GM12878 (cell line): ENCODE data around the gene WNT7A. TPM values are rescaled to one million over a fixed set of nuclear protein-coding genes. Genes with fewer than 3 reads are reported as not detected.

Experiments
- ATAC-seq: fragments of 200-7000 bp; cut with Tn5 transposase; 3 replicates; pipeline ENCODE4 v1.9.1; 2020; ENCODE audit warnings: mild to moderate bottlenecking, moderate library complexity
- BruUV-seq: library from RNA; stranded (reverse); fragments of 400-500 nt; replicated peaks from 2 replicates; lab custom pipeline; 2021; lab: Mats Ljungman, UMichigan
- CTCF ChIA-PET: fragments of 300-600 bp; sonication (Branson Sonifier 250); formaldehyde crosslinking; extraction: SDS; loops from one replicate; lab custom pipeline; 2021; ENCODE audit warnings: inconsistent platforms; lab: Yijun Ruan, JAX
- POLR2A ChIA-PET: fragments of 350-600 bp; formaldehyde crosslinking; extraction: SDS; loops from one replicate; lab custom pipeline; 2021; ENCODE audit warnings: inconsistent platforms; lab: Charles Lee
- RAD21 ChIA-PET: fragments of 300-600 bp; sonication (Branson Sonifier 250); formaldehyde crosslinking; loops from one replicate; lab custom pipeline; 2023; ENCODE audit warnings: antibody characterized with exemption; ENCODE audit not compliant: unreplicated experiment; lab: Charles Lee
- SMC1A ChIA-PET: fragments of 300-600 bp; sonication (Branson Sonifier 250); formaldehyde crosslinking; loops from one replicate; lab custom pipeline; 2023; ENCODE audit not compliant: unreplicated experiment, uncharacterized antibody; lab: Charles Lee
- DNase-seq: peaks from one replicate; pipeline ENCODE4 v3.0.0-alpha.2; 2011; ENCODE audit warnings: low read depth, low spot score
- FAIRE-seq: peaks from 3 replicates; lab custom pipeline; 2011; peaks lifted over from hg19 to GRCh38; lab: Jason Lieb, UNC
- H2AFZ ChIP-seq: 2 replicates; pipeline ENCODE4 v1.6.0; 2011; ENCODE audit warnings: low read depth, low read length, control low read depth; ENCODE audit not compliant: control insufficient read depth
- H3K27ac ChIP-seq: 2 replicates; pipeline ENCODE4 v1.5.1; 2011; ENCODE audit warnings: control low read depth; ENCODE audit not compliant: control insufficient read depth, insufficient read depth
- H3K27me3 ChIP-seq, 2 experiments: replicated peaks in 1 of 2; 2 replicates each; pipeline versions ENCODE4 v1.6.0 to v1.6.1; 2011; ENCODE audit warnings: low read length in 1 of 2; ENCODE audit not compliant: control insufficient read depth in 2 of 2, insufficient read depth in 2 of 2
- H3K36me3 ChIP-seq, 2 experiments: 2 replicates each; pipeline ENCODE4 v1.5.1; 2011; ENCODE audit warnings: low read length in 1 of 2; ENCODE audit not compliant: control insufficient read depth in 2 of 2, insufficient read depth in 2 of 2
- H3K4me1 ChIP-seq: 2 replicates; pipeline ENCODE4 v1.6.1; 2011; ENCODE audit warnings: mild to moderate bottlenecking, low read length, moderate library complexity, mixed read lengths; ENCODE audit not compliant: control insufficient read depth, insufficient read depth
- H3K4me2 ChIP-seq: 2 replicates; pipeline ENCODE4 v1.6.0; 2011; ENCODE audit warnings: control low read depth; ENCODE audit not compliant: control insufficient read depth, insufficient read depth
- H3K4me3 ChIP-seq: fragments of 200-600 bp; sonication (generic); 2 replicates; pipeline ENCODE4 v1.5.1; 2016
- H3K79me2 ChIP-seq: 2 replicates; pipeline ENCODE4 v1.6.0; 2011; ENCODE audit warnings: low read length; ENCODE audit not compliant: control insufficient read depth, insufficient read depth
- H3K9ac ChIP-seq: 2 replicates; pipeline ENCODE4 v1.8.0; 2011; ENCODE audit warnings: low read length, control low read depth, mixed read lengths; ENCODE audit not compliant: control insufficient read depth, insufficient read depth
- H3K9me3 ChIP-seq: replicated peaks from 3 replicates; pipeline ENCODE4 v1.5.1; 2011; ENCODE audit warnings: mild to moderate bottlenecking, low read length; ENCODE audit not compliant: control insufficient read depth, insufficient read depth
- H4K20me1 ChIP-seq: 2 replicates; pipeline ENCODE4 v1.6.0; 2011; ENCODE audit not compliant: control insufficient read depth, insufficient read depth
- ELK1 ChIP-seq: IDR thresholded peaks from 2 replicates; pipeline ENCODE4 v1.6.1; 2012; ENCODE audit warnings: low read depth, low read length, improper control_type of control experiment
- IRF3 ChIP-seq: fragments of 450-650 bp; IDR thresholded peaks from 2 replicates; pipeline ENCODE4 v1.6.1; 2014; ENCODE audit warnings: mild to moderate bottlenecking
- PML ChIP-seq: IDR thresholded peaks from 2 replicates; pipeline ENCODE4 v1.6.1; 2012; ENCODE audit warnings: low read length, inconsistent platforms
- RCOR1 ChIP-seq: conservative IDR thresholded peaks from 2 replicates; pipeline ENCODE4 v1.6.1; 2012; ENCODE audit warnings: low read depth, low read length, improper control_type of control experiment
- WGBS: methylation state at CpG from one replicate; pipeline ENCODE4 v1.1.6; 2016; ENCODE audit warnings: low lambda C conversion rate; ENCODE audit not compliant: insufficient replicate concordance, insufficient coverage; ENCODE audit errors: missing lambda C conversion rate; 5-methylcytosine and 5-hydroxymethylcytosine counted together
- in situ Hi-C: fragments of 300-500 bp; cut with MboI; formaldehyde crosslinking; loops from 9 replicates; pipeline ENCODE4 v1.14.3; 2018; ENCODE audit warnings: mixed read lengths
- intact Hi-C: fragments of 100-400 bp; cut with micrococcal nuclease; formaldehyde crosslinking; loops from one replicate; pipeline ENCODE4 v1.14.2; 2022; ENCODE audit not compliant: unreplicated experiment
- polyA plus RNA-seq, 11 experiments: library from polyadenylated mRNA; depleted of rRNA in 4 of 11; unstranded in 6 of 11; stranded (reverse) in 5 of 11; fragments of >200 nt; fragmentation: Nextera tagmentation in 4 of 11; fragmentation: Illumina TruSeq in 1 of 11; extraction: Ambion mirVana in 4 of 11; extraction: Trizol in 1 of 11; gene quantifications; 1 replicate in 1 of 11; 2 replicates in 10 of 11; pipeline versions ENCODE4 v1.2.1 to v1.2.3, GENCODE V29; 2011 to 2016; ENCODE audit warnings: inconsistent platforms in 2 of 11, missing spikeins in 2 of 11, low read depth in 1 of 11
- total RNA-seq, 4 experiments: library from RNA; depleted of rRNA in 3 of 4; stranded (reverse); fragments of >200 nt in 3 of 4; fragmentation: Illumina TruSeq in 1 of 4; extraction: Trizol in 1 of 4; gene quantifications; 2 replicates each; pipeline versions ENCODE4 v1.2.1 to v1.2.3, GENCODE V29; 2013 to 2021
- TF ChIP-seq, protein P1 (sequence below): fragments of 450-650 bp; IDR thresholded peaks from 2 replicates; pipeline ENCODE4 v1.6.1; 2016; ENCODE audit warnings: mild to moderate bottlenecking

Gene WNT7A
- total and polyA plus RNA-seq, 10 of the 15 experiments (the other 5 are each of a cell fraction or from before 2014, with no cell fraction given), result 0.08 TPM; not detected in 9

GRCh38 chr3:13771496-13771895 lies 108.4 kb downstream of the WNT7A start:
- FAIRE-seq, result no peak
- Histone ChIP-seq H3K79me2 (no peaks in the 10 kb centered on the region), H2AFZ (no peak overlapping the region), H3K9me3 (no peaks in the 10 kb centered on the region), H3K27ac (no peak overlapping the region), H3K27me3 (0 out of 4 replicates have a peak, but pooled peaks cover 0 to 1% of the 10 kb centered on the region in 2 experiments), H4K20me1 (no peaks in the 10 kb centered on the region), H3K9ac (no peak overlapping the region), H3K4me3 (no peak overlapping the region), H3K4me2 (no peak overlapping the region), H3K4me1 (no peaks in the 10 kb centered on the region), H3K36me3 (no peaks in the 10 kb centered on the region)
- no TSS peak for BruUV-seq
- TF ChIP-seq IRF3 (no peak), ELK1 (no peak), RCOR1 (no peak), PML (no peak)
- TF ChIP-seq, protein P1, sequence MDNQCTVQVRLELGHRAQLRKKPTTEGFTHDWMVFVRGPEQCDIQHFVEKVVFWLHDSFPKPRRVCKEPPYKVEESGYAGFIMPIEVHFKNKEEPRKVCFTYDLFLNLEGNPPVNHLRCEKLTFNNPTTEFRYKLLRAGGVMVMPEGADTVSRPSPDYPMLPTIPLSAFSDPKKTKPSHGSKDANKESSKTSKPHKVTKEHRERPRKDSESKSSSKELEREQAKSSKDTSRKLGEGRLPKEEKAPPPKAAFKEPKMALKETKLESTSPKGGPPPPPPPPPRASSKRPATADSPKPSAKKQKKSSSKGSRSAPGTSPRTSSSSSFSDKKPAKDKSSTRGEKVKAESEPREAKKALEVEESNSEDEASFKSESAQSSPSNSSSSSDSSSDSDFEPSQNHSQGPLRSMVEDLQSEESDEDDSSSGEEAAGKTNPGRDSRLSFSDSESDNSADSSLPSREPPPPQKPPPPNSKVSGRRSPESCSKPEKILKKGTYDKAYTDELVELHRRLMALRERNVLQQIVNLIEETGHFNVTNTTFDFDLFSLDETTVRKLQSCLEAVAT, result no peak
- no peak for ATAC-seq
- DNase-seq, result no peak
- in situ Hi-C loops (no loop called here), intact Hi-C loops (no loop called here)
- RAD21 ChIA-PET, result no interaction called here
- POLR2A ChIA-PET, result no interaction called here
- 51% methylated on average over 7 of the region's 9 CpGs for WGBS
- CTCF ChIA-PET, result no interaction called here
- SMC1A ChIA-PET, result no interaction called here
